PFSK-1 (cell line): Measurements from ENCODE around the gene MUTYH.

ENCODE experiments used
- FOXP2 ChIP-seq: optimal IDR thresholded peaks from 2 replicates; pipeline ENCODE3; 2011; ENCODE audit warnings: borderline replicate concordance, control low read depth, inconsistent platforms; ENCODE audit not compliant: insufficient read depth; ENCODE audit errors: extremely low read length, extremely low read depth
- POLR2AphosphoS5 ChIP-seq: IDR thresholded peaks from 2 replicates; pipeline ENCODE4 v1.6.1; 2012; ENCODE audit warnings: low read depth, mild to moderate bottlenecking, control low read depth, low read length, moderate library complexity
- SIN3A ChIP-seq: IDR thresholded peaks from 2 replicates; pipeline ENCODE4 v1.6.1; 2012; ENCODE audit warnings: mild to moderate bottlenecking, low read length, moderate library complexity, borderline replicate concordance; ENCODE audit not compliant: insufficient read depth
- TAF1 ChIP-seq: IDR thresholded peaks from 2 replicates; pipeline ENCODE4 v1.6.1; 2012; ENCODE audit warnings: low read length, control low read depth, borderline replicate concordance; ENCODE audit not compliant: insufficient read depth
- TF ChIP-seq, protein P1 (sequence below), 2 experiments: IDR thresholded peaks; 2 replicates each; pipeline versions ENCODE4 v1.6.1 to v1.8.0; 2011 to 2012; ENCODE audit warnings: low read depth in 2 of 2, low read length in 2 of 2, control low read depth in 1 of 2, inconsistent platforms in 1 of 2, mild to moderate bottlenecking in 1 of 2, moderate library complexity in 1 of 2; ENCODE audit not compliant: insufficient read depth in 1 of 2

MUTYH gene

GRCh38 chr1:45351508-45351907 lies 11.3 kb upstream of the MUTYH start:
- TF ChIP-seq SIN3A (no peak), FOXP2 (no peak), TAF1 (no peak), POLR2AphosphoS5 (no peak)
- TF ChIP-seq, protein P1, sequence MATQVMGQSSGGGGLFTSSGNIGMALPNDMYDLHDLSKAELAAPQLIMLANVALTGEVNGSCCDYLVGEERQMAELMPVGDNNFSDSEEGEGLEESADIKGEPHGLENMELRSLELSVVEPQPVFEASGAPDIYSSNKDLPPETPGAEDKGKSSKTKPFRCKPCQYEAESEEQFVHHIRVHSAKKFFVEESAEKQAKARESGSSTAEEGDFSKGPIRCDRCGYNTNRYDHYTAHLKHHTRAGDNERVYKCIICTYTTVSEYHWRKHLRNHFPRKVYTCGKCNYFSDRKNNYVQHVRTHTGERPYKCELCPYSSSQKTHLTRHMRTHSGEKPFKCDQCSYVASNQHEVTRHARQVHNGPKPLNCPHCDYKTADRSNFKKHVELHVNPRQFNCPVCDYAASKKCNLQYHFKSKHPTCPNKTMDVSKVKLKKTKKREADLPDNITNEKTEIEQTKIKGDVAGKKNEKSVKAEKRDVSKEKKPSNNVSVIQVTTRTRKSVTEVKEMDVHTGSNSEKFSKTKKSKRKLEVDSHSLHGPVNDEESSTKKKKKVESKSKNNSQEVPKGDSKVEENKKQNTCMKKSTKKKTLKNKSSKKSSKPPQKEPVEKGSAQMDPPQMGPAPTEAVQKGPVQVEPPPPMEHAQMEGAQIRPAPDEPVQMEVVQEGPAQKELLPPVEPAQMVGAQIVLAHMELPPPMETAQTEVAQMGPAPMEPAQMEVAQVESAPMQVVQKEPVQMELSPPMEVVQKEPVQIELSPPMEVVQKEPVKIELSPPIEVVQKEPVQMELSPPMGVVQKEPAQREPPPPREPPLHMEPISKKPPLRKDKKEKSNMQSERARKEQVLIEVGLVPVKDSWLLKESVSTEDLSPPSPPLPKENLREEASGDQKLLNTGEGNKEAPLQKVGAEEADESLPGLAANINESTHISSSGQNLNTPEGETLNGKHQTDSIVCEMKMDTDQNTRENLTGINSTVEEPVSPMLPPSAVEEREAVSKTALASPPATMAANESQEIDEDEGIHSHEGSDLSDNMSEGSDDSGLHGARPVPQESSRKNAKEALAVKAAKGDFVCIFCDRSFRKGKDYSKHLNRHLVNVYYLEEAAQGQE (IDR thresholded peaks at IDR 0.05; ENCODE audit: insufficient read depth in 1 of 2, low read depth in 2 of 2, low read length in 2 of 2), result no peak

GRCh38 chr1:45348966-45349677 lies 8.9 kb upstream of the MUTYH start:
- TF ChIP-seq TAF1, result no peak

DNA sequence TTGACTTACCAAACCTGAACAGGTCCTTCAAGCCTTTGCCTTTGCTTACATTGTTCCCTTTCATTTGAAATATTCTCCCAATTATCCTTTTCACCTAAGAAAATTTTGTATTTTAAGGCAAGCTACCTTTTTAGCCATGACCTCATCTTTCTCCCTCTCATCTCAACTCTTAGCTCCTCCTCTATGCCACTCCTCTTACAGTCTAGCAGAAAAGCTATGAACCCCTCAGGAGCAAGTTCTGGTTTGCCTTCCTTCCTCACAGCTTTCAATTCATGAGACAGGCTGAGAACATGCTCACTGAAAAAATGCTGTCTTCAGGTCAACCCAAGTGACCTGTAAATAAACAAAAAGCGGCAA lies 8.3 kb upstream of the MUTYH start:
- TF ChIP-seq TAF1 (no peak), POLR2AphosphoS5 (no peak), FOXP2 (no peak), SIN3A (no peak)
- TF ChIP-seq, protein P1 (IDR thresholded peaks at IDR 0.05; ENCODE audit: insufficient read depth in 1 of 2, low read depth in 2 of 2, low read length in 2 of 2), result no peak

DNA sequence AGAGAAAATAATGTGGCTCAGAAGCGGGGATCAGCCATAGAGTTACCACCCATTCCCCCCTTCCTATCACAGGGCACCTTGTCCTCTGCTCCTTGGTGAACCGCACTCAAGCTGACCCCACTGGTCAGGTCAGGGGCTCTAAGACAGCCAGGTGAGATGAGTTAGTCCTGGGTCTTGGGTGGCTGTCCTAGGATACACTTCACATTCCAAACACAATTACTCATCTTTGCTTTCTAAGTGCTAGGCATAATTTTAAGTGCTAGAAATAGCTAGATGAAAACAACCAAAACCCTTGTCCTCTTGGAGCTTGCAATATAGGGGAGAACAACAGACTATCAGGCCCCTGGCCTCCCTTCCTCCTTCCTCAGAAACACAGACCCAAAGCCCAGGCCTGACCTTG lies 7.8 kb upstream of the MUTYH start:
- TF ChIP-seq FOXP2 (no peak), POLR2AphosphoS5 (no peak), SIN3A (no peak)

GRCh38 chr1:45346473-45346872 lies 6.2 kb upstream of the MUTYH start:
- TF ChIP-seq FOXP2 (no peak), TAF1 (no peak), SIN3A (no peak), POLR2AphosphoS5 (no peak)
- TF ChIP-seq, protein P1 (IDR thresholded peaks at IDR 0.05; ENCODE audit: insufficient read depth in 1 of 2, low read depth in 2 of 2, low read length in 2 of 2), result no peak

DNA sequence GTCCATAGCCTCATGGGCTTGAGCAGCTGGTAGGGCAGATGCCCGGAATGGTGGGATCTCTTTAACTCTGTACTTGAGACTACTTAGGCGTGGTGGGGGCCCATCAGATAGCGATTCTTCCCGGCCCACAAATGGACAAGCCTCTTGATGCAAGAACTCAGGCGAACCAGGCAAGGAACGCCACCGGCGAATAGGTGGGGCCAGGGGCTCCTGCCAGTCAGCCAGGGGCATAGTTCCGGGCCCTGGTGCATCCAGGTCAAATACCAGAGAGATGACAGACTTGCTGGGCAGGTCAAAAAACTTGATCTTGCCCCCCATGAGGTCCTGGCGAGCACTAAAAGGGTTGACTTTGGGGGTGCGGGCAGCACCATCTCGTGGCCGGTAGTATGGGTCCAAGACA lies 4.8 kb upstream of the MUTYH start:
- TF ChIP-seq TAF1 (no peak), POLR2AphosphoS5 (0 out of 2 replicates have a peak, but pooled peaks have one; percentile 15)

DNA sequence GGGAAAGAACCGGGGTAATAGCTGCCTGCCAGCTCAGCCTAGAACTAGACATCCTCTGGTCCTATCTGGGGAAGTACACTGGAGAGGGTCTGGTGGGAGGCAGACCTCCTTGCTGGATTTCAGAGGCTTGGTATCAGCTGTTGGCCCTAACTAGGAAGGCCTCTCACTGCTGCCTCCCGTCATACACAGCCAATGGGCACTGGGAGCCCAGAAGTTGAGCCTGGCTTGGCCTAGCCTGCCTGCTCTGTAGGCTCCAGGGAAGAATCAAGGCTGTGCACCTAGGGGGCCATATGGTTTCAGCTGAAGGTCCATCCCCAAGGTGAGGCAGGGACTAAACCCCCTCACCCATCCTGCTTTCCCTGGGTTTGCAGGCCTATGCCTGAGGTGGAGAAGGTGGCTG lies 4.3 kb upstream of the MUTYH start:
- TF ChIP-seq TAF1 (no peak), POLR2AphosphoS5 (no peak), SIN3A (no peak), FOXP2 (no peak)
- TF ChIP-seq, protein P1 (IDR thresholded peaks at IDR 0.05; ENCODE audit: insufficient read depth in 1 of 2, low read depth in 2 of 2, low read length in 2 of 2), result no peak
